Neuronal stem cell (in vitro differentiated cells): Measurements from ENCODE around the gene OR14C36.

Experiments used
- DNase-seq: peaks from one replicate; pipeline ENCODE4 v3.0.0-alpha.2; 2013; ENCODE audit warnings: low spot score
- H2AFZ ChIP-seq: one replicate; pipeline ENCODE4 v1.6.1; 2013; ENCODE audit warnings: mild to moderate bottlenecking, low read length, inconsistent platforms
- H2AK5ac ChIP-seq: 2 replicates; pipeline ENCODE4 v1.6.1; 2013; ENCODE audit warnings: low read depth, mild to moderate bottlenecking, inconsistent platforms, low read length, moderate library complexity, mixed read lengths
- H2BK120ac ChIP-seq: 2 replicates; pipeline ENCODE4 v1.6.1; 2013; ENCODE audit warnings: low read depth, mild to moderate bottlenecking, inconsistent platforms, low read length, moderate library complexity, mixed read lengths
- H2BK12ac ChIP-seq: one replicate; pipeline ENCODE4 v1.6.1; 2013; ENCODE audit warnings: low read length, inconsistent platforms
- H2BK15ac ChIP-seq: 2 replicates; pipeline ENCODE4 v1.6.1; 2013; ENCODE audit warnings: mild to moderate bottlenecking, low read length, inconsistent platforms, mixed read lengths
- H2BK5ac ChIP-seq: one replicate; pipeline ENCODE4 v1.6.1; 2013; ENCODE audit warnings: inconsistent platforms, mild to moderate bottlenecking, low read length, moderate library complexity
- H3K14ac ChIP-seq: one replicate; pipeline ENCODE4 v1.6.1; 2013; ENCODE audit warnings: low read length, inconsistent platforms
- H3K18ac ChIP-seq: 2 replicates; pipeline ENCODE4 v1.6.1; 2013; ENCODE audit warnings: low read length, inconsistent platforms
- H3K23ac ChIP-seq: 2 replicates; pipeline ENCODE4 v1.6.1; 2013; ENCODE audit warnings: low read depth, mild to moderate bottlenecking, mixed read lengths, low read length, inconsistent platforms; ENCODE audit not compliant: poor library complexity
- H3K27ac ChIP-seq: replicated peaks from 3 replicates; pipeline ENCODE4 v1.5.1; 2013; ENCODE audit warnings: low read length, inconsistent platforms
- H3K27me3 ChIP-seq, 3 experiments: 2 replicates each; pipeline ENCODE4 v1.6.1; 2013; ENCODE audit warnings: low read length in 3 of 3, mild to moderate bottlenecking in 2 of 3, inconsistent platforms in 1 of 3, low read depth in 1 of 3, mixed read lengths in 1 of 3, moderate library complexity in 1 of 3; ENCODE audit not compliant: control insufficient read depth in 3 of 3, insufficient read depth in 3 of 3
- H3K36me3 ChIP-seq, 2 donors: replicated peaks in 1 of 2; 2 replicates each; pipeline ENCODE4 v1.6.1; 2013; ENCODE audit warnings: low read length in 2 of 2; ENCODE audit not compliant: control insufficient read depth in 2 of 2, insufficient read depth in 2 of 2
- H3K4ac ChIP-seq: 2 replicates; pipeline ENCODE4 v1.6.1; 2013; ENCODE audit warnings: inconsistent platforms, mild to moderate bottlenecking, low read length, moderate library complexity
- H3K4me1 ChIP-seq, 2 donors: 1 replicate in 1 of 2; 2 replicates in 1 of 2; pipeline ENCODE4 v1.6.1; 2013; ENCODE audit warnings: low read length in 2 of 2, low read depth in 1 of 2; ENCODE audit not compliant: control insufficient read depth in 2 of 2, insufficient read depth in 1 of 2
- H3K4me2 ChIP-seq: one replicate; pipeline ENCODE4 v1.6.1; 2013; ENCODE audit warnings: mild to moderate bottlenecking, low read length, inconsistent platforms; ENCODE audit not compliant: insufficient read depth, poor library complexity, severe bottlenecking
- H3K4me3 ChIP-seq, 2 donors: 2 replicates each; pipeline ENCODE4 v1.5.1; 2013; ENCODE audit warnings: low read length in 2 of 2, mild to moderate bottlenecking in 2 of 2, inconsistent platforms in 1 of 2, moderate library complexity in 1 of 2
- H3K79me1 ChIP-seq: one replicate; pipeline ENCODE4 v1.6.1; 2013; ENCODE audit warnings: low read depth, mild to moderate bottlenecking, inconsistent platforms, low read length, moderate library complexity
- H3K9ac ChIP-seq: one replicate; pipeline ENCODE4 v1.6.1; 2013; ENCODE audit warnings: mild to moderate bottlenecking, low read depth, low read length, inconsistent platforms; ENCODE audit not compliant: poor library complexity
- H3K9me3 ChIP-seq, 2 donors: replicated peaks in 1 of 2; 2 replicates each; pipeline versions ENCODE3 to v1.6.1; 2013; ENCODE audit warnings: low read length in 2 of 2, mild to moderate bottlenecking in 2 of 2, inconsistent platforms in 1 of 2, low read depth in 1 of 2, mixed read lengths in 1 of 2, moderate library complexity in 1 of 2; ENCODE audit not compliant: control insufficient read depth in 2 of 2, insufficient read depth in 1 of 2
- H4K8ac ChIP-seq: one replicate; pipeline ENCODE4 v1.6.1; 2013; ENCODE audit warnings: low read depth, mild to moderate bottlenecking, inconsistent platforms, low read length, moderate library complexity
- H4K91ac ChIP-seq: one replicate; pipeline ENCODE4 v1.6.1; 2013; ENCODE audit warnings: low read length, low read depth, mild to moderate bottlenecking, inconsistent platforms; ENCODE audit not compliant: poor library complexity
- WGBS, 2 donors: extraction: QIAGEN DNeasy Blood & Tissue Kit; methylation state at CpG; one replicate each; pipeline ENCODE4 v1.1.7; 2013; ENCODE audit warnings: missing lambda C conversion rate in 2 of 2, mixed read lengths in 1 of 2; ENCODE audit not compliant: insufficient read length in 2 of 2, insufficient replicate concordance in 1 of 2; ENCODE audit errors: extremely low coverage in 2 of 2; 5-methylcytosine and 5-hydroxymethylcytosine counted together

The OR14C36 gene

GRCh38 chr1:248359415-248359814 is 10.8 kb downstream of the OR14C36 start:
- no peaks in the 10 kb centered on the region for H3K36me3 ChIP-seq
- no peaks in the 10 kb centered on the region for H3K4me1 ChIP-seq
- no peaks in the 10 kb centered on the region for H3K27me3 ChIP-seq
- H2BK5ac ChIP-seq: no peak overlapping the region
- H4K91ac ChIP-seq: no peak overlapping the region
- no peak overlapping the region for H4K8ac ChIP-seq
- peaks cover 2% of the 10 kb centered on the region for H3K79me1 ChIP-seq
- DNase-seq: no peak
- H2BK12ac ChIP-seq: no peak overlapping the region
- no peak overlapping the region for H3K23ac ChIP-seq
- no peak overlapping the region for H3K18ac ChIP-seq
- H3K14ac ChIP-seq: no peak overlapping the region
- no CpG with 5 or more reads among the region's 3 CpGs for WGBS, 2 donors
- H2BK15ac ChIP-seq: no peak overlapping the region
- no peak overlapping the region for H3K4me2 ChIP-seq
- no peak overlapping the region for H3K9ac ChIP-seq
- H3K4me3 ChIP-seq: no peak overlapping the region
- H3K9me3 ChIP-seq: peaks cover 0 to 28% of the 10 kb centered on the region in 2 donors
- H3K4ac ChIP-seq: no peak overlapping the region
- H2AFZ ChIP-seq: no peak overlapping the region
- H3K27ac ChIP-seq: no peak overlapping the region
- H2AK5ac ChIP-seq: no peak overlapping the region
- H2BK120ac ChIP-seq: no peak overlapping the region

- H4K91ac ChIP-seq: no peak within 1 kb of the TSS
- H3K79me1 ChIP-seq: peaks cover 2% of the 10 kb centered on the region
- H3K23ac ChIP-seq: no peak within 1 kb of the TSS
- H3K36me3 ChIP-seq: no peaks in the 10 kb centered on the region
- H3K4me1 ChIP-seq: no peaks in the 10 kb centered on the region
- H3K27me3 ChIP-seq: no peaks in the 10 kb centered on the region
- H2BK15ac ChIP-seq: no peak within 1 kb of the TSS
- no peak within 1 kb of the TSS for H2BK5ac ChIP-seq
- no peak within 1 kb of the TSS for H4K8ac ChIP-seq
- H3K9ac ChIP-seq: no peak within 1 kb of the TSS
- no peak for DNase-seq
- H3K18ac ChIP-seq: no peak within 1 kb of the TSS
- WGBS, 2 donors: no CpG with 5 or more reads among the region's 3 CpGs
- no peak within 1 kb of the TSS for H2BK120ac ChIP-seq
- H2AK5ac ChIP-seq: no peak within 1 kb of the TSS
- H3K14ac ChIP-seq: no peak within 1 kb of the TSS
- no peak within 1 kb of the TSS for H2AFZ ChIP-seq
- H2BK12ac ChIP-seq: no peak within 1 kb of the TSS
- H3K4me3 ChIP-seq: no peak within 1 kb of the TSS
- H3K9me3 ChIP-seq: peaks cover 0 to 30% of the 10 kb centered on the region in 2 donors
- no peak within 1 kb of the TSS for H3K4ac ChIP-seq
- H3K4me2 ChIP-seq: no peak within 1 kb of the TSS
- no peak within 1 kb of the TSS for H3K27ac ChIP-seq
These were observed 12.6 kb downstream of the OR14C36 start, which contains the start of gene OR2T4 for GRCh38 chr1:248361121-248361715. Gene OR2T4, plus strand, starts transcription at chr1:248361665. Its CDS starts 0 bp downstream, at chr1:248361665.

- Histone ChIP-seq H2BK120ac (no peak overlapping the region), H3K4me2 (no peak overlapping the region), H2BK15ac (no peak overlapping the region), H3K18ac (no peak overlapping the region), H2AFZ (no peak overlapping the region), H2AK5ac (no peak overlapping the region), H3K14ac (no peak overlapping the region), H2BK12ac (no peak overlapping the region), H3K4ac (no peak overlapping the region), H3K27ac (no peak overlapping the region), H4K8ac (no peak overlapping the region), H2BK5ac (no peak overlapping the region), H3K36me3 (no peaks in the 10 kb centered on the region), H3K23ac (no peak overlapping the region), H3K9me3 (peaks cover 0 to 20% of the 10 kb centered on the region in 2 donors), H3K4me1 (no peaks in the 10 kb centered on the region), H3K4me3 (no peak overlapping the region), H3K27me3 (no peaks in the 10 kb centered on the region), H4K91ac (no peak overlapping the region), H3K9ac (no peak overlapping the region), H3K79me1 (no peaks in the 10 kb centered on the region)
- DNase-seq: no peak
These were observed 18.0 kb downstream of the OR14C36 start for GRCh38 chr1:248366609-248367008.

- Histone ChIP-seq H3K9me3 (peaks cover 0 to 28% of the 10 kb centered on the region in 2 donors), H2BK15ac (no peak overlapping the region), H3K4me2 (no peak overlapping the region), H3K4me1 (no peaks in the 10 kb centered on the region), H3K36me3 (no peaks in the 10 kb centered on the region), H2AFZ (no peak overlapping the region), H2BK12ac (no peak overlapping the region), H3K9ac (no peak overlapping the region), H4K91ac (no peak overlapping the region), H3K14ac (no peak overlapping the region), H2BK120ac (no peak overlapping the region), H3K79me1 (no peaks in the 10 kb centered on the region), H3K27ac (no peak overlapping the region), H4K8ac (no peak overlapping the region), H3K4me3 (no peak overlapping the region), H3K4ac (no peak overlapping the region), H2BK5ac (no peak overlapping the region), H2AK5ac (no peak overlapping the region), H3K23ac (no peak overlapping the region), H3K18ac (no peak overlapping the region), H3K27me3 (no peaks in the 10 kb centered on the region)
- WGBS, 2 donors: no CpG with 5 or more reads among the region's 5 CpGs
- no peak for DNase-seq
These were observed 23.8 kb downstream of the OR14C36 start for GRCh38 chr1:248372394-248372793.
